Effector memory CD4-positive, alpha-beta T cell (primary cell): ENCODE data around the gene SACS.

Source experiments
- DNase-seq, 3 donors: peaks; one replicate each; pipeline ENCODE4 v3.0.0-alpha.2; 2020
- H3K27ac ChIP-seq: 2 replicates; pipeline ENCODE4 v1.7.0; 2013; ENCODE audit warnings: mild to moderate bottlenecking, low read length, moderate library complexity; ENCODE audit not compliant: insufficient read depth, poor library complexity, severe bottlenecking
- H3K27me3 ChIP-seq: replicated peaks from 2 replicates; pipeline ENCODE4 v1.7.0; 2013; ENCODE audit warnings: mild to moderate bottlenecking, low read length; ENCODE audit not compliant: insufficient read depth, control insufficient read depth, poor library complexity, severe bottlenecking
- H3K36me3 ChIP-seq: 2 replicates; pipeline ENCODE4 v1.7.0; 2013; ENCODE audit warnings: mild to moderate bottlenecking, low read length, moderate library complexity; ENCODE audit not compliant: control insufficient read depth, insufficient read depth
- H3K4me1 ChIP-seq: 2 replicates; pipeline ENCODE4 v1.7.0; 2013; ENCODE audit warnings: low read length, mild to moderate bottlenecking; ENCODE audit not compliant: control insufficient read depth, insufficient read depth, poor library complexity, severe bottlenecking
- H3K4me3 ChIP-seq: 2 replicates; pipeline ENCODE4 v1.7.0; 2013; ENCODE audit warnings: low read length, low read depth, mild to moderate bottlenecking; ENCODE audit not compliant: insufficient read depth, poor library complexity, severe bottlenecking
- H3K9me3 ChIP-seq: 2 replicates; pipeline ENCODE4 v1.7.0; 2013; ENCODE audit warnings: mild to moderate bottlenecking, low read length, moderate library complexity; ENCODE audit not compliant: control insufficient read depth
- total RNA-seq, 3 donors: gene quantifications; one replicate each; lab custom pipeline; 2026; lab: John Stamatoyannopoulos, UW

Gene SACS, protein sequence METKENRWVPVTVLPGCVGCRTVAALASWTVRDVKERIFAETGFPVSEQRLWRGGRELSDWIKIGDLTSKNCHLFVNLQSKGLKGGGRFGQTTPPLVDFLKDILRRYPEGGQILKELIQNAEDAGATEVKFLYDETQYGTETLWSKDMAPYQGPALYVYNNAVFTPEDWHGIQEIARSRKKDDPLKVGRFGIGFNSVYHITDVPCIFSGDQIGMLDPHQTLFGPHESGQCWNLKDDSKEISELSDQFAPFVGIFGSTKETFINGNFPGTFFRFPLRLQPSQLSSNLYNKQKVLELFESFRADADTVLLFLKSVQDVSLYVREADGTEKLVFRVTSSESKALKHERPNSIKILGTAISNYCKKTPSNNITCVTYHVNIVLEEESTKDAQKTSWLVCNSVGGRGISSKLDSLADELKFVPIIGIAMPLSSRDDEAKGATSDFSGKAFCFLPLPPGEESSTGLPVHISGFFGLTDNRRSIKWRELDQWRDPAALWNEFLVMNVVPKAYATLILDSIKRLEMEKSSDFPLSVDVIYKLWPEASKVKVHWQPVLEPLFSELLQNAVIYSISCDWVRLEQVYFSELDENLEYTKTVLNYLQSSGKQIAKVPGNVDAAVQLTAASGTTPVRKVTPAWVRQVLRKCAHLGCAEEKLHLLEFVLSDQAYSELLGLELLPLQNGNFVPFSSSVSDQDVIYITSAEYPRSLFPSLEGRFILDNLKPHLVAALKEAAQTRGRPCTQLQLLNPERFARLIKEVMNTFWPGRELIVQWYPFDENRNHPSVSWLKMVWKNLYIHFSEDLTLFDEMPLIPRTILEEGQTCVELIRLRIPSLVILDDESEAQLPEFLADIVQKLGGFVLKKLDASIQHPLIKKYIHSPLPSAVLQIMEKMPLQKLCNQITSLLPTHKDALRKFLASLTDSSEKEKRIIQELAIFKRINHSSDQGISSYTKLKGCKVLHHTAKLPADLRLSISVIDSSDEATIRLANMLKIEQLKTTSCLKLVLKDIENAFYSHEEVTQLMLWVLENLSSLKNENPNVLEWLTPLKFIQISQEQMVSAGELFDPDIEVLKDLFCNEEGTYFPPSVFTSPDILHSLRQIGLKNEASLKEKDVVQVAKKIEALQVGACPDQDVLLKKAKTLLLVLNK (N-terminal part only)
- 78.7 to 94.1 (median 91.6) reads per million in 3 donors for total RNA-seq

DNA sequence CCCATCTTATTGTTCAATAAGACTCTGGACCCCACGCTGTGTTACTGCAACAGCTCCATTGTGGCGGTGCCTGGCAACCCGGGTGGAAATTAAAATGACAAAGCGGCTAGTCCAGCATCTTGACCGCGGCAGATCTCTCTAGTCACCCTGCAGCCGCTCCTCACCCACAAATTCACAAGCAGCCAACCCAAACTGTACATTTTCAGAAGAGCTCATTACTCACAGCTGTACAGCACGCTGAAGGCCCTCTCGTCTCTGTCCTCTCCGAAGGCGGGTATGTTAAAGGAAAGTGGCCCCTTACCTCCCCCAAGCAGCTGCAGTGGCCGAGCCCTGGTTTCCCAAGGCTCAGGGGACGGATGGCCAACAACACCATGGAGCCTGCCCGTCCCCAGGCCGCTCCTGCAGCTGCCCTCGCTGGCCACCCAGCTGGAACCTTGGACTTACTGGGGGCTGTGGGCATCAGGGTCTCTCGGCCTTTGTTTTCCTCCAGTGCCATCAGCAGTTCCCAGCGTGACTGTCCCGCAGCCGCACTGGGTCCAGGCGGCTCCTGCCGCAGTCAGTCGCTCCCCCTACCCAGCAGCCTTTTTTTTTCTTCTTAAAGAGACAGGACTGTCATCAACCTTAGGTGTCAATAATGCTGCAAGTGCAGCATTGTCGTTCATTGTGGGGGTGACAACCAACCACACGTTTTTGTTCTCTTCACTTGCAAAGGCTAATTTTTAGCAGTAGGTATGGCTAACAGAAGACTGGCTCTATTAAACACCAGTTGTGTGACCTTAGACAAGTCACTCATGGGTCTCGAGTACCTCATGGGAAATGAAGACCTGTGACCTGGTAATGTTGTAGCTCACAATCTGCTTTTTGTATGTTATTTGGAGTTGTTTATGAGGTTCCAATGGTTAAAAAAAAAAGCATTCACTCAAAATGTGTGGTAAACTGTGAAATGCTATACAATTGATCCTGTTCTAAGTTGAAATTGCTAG lies at the start of gene SACS:
TSS of gene SACS (minus strand) at position 532 of the 983 bp plus-strand sequence. CDS start 22,463 bp downstream, outside the sequence.
- Histone ChIP-seq H3K4me3 (no peak within 1 kb of the TSS), H3K9me3 (no peaks in the 10 kb centered on the region), H3K27me3 (peaks cover 3% of the 10 kb centered on the region), H3K27ac (no peak within 1 kb of the TSS), H3K4me1 (no peaks in the 10 kb centered on the region), H3K36me3 (no peaks in the 10 kb centered on the region)
- no peak for DNase-seq

GRCh38 chr13:23480324-23480723 lies 46.8 kb upstream of the SACS start:
- Histone ChIP-seq H3K4me1 (no peaks in the 10 kb centered on the region), H3K27ac (no peak overlapping the region), H3K27me3 (no peaks in the 10 kb centered on the region), H3K36me3 (no peaks in the 10 kb centered on the region), H3K9me3 (peaks cover 10% of the 10 kb centered on the region), H3K4me3 (no peak overlapping the region)
- no peak for DNase-seq

- Histone ChIP-seq H3K27me3 (no peaks in the 10 kb centered on the region), H3K9me3 (peaks cover 10% of the 10 kb centered on the region), H3K4me1 (no peaks in the 10 kb centered on the region), H3K27ac (no peak overlapping the region), H3K4me3 (no peak overlapping the region), H3K36me3 (no peaks in the 10 kb centered on the region)
- no peak for DNase-seq
These were observed 43.6 kb upstream of the SACS start for GRCh38 chr13:23477101-23477500.

- Histone ChIP-seq H3K4me1 (no peaks in the 10 kb centered on the region), H3K27me3 (no peaks in the 10 kb centered on the region), H3K27ac (no peak overlapping the region), H3K9me3 (no peaks in the 10 kb centered on the region), H3K4me3 (no peak overlapping the region), H3K36me3 (no peaks in the 10 kb centered on the region)
- no peak for DNase-seq
These were observed 39.7 kb upstream of the SACS start for GRCh38 chr13:23473221-23473620.

GRCh38 chr13:23472189-23472588 lies 38.7 kb upstream of the SACS start:
- no peak overlapping the region for H3K27ac ChIP-seq

GRCh38 chr13:23470790-23471614 lies 37.5 kb upstream of the SACS start:
- H3K9me3 ChIP-seq: no peaks in the 10 kb centered on the region
- no peak overlapping the region for H3K27ac ChIP-seq
- no peak for DNase-seq
- H3K27me3 ChIP-seq: no peaks in the 10 kb centered on the region
- H3K36me3 ChIP-seq: no peaks in the 10 kb centered on the region
- H3K4me3 ChIP-seq: no peak overlapping the region
- no peaks in the 10 kb centered on the region for H3K4me1 ChIP-seq

More at GRCh38 chr13:23472189-23472588, 38.7 kb upstream of the SACS start:
- Histone ChIP-seq H3K4me3 (no peak overlapping the region), H3K4me1 (no peaks in the 10 kb centered on the region), H3K36me3 (no peaks in the 10 kb centered on the region), H3K27me3 (no peaks in the 10 kb centered on the region), H3K9me3 (no peaks in the 10 kb centered on the region)
- no peak for DNase-seq

GRCh38 chr13:23469951-23470421 lies 36.5 kb upstream of the SACS start:
- Histone ChIP-seq H3K27ac (no peak overlapping the region), H3K9me3 (no peaks in the 10 kb centered on the region), H3K27me3 (no peaks in the 10 kb centered on the region), H3K4me1 (no peaks in the 10 kb centered on the region), H3K36me3 (no peaks in the 10 kb centered on the region), H3K4me3 (no peak overlapping the region)
- DNase-seq: no peak

DNA sequence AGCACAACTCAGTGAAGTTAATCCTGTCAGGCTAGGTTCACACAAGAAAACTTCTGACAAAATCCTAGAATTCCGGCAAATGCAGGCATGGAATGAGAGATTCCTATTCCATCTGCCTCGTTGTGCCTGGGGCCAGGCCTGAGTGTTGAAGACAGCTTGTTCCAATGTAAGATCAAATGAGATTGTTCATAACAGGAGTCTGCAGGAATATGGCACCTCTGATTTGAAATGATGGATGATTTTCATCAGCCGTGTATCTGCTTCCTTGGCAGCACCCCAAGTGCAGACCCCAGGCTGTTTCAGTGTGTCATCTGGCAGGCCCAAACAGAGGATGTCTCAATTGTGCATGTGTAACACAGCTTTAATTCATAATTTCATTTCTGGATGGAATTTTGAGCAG lies 35.3 kb upstream of the SACS start:
- DNase-seq: no peak
- Histone ChIP-seq H3K36me3 (no peaks in the 10 kb centered on the region), H3K4me3 (no peak overlapping the region), H3K4me1 (no peaks in the 10 kb centered on the region), H3K9me3 (no peaks in the 10 kb centered on the region), H3K27ac (no peak overlapping the region), H3K27me3 (no peaks in the 10 kb centered on the region)
